LNCAP (cell line): Measurements from ENCODE around the gene MXI1.

Experiments used
- TF ChIP-seq, protein P1 (sequence below): fragments of 450-650 bp; IDR thresholded peaks from 2 replicates; pipeline ENCODE4 v1.5.1; 2017; ENCODE audit warnings: mild to moderate bottlenecking

Gene MXI1

GRCh38 chr10:110239892-110240291 is 32.5 kb downstream of the MXI1 start:
- TF ChIP-seq, protein P1, sequence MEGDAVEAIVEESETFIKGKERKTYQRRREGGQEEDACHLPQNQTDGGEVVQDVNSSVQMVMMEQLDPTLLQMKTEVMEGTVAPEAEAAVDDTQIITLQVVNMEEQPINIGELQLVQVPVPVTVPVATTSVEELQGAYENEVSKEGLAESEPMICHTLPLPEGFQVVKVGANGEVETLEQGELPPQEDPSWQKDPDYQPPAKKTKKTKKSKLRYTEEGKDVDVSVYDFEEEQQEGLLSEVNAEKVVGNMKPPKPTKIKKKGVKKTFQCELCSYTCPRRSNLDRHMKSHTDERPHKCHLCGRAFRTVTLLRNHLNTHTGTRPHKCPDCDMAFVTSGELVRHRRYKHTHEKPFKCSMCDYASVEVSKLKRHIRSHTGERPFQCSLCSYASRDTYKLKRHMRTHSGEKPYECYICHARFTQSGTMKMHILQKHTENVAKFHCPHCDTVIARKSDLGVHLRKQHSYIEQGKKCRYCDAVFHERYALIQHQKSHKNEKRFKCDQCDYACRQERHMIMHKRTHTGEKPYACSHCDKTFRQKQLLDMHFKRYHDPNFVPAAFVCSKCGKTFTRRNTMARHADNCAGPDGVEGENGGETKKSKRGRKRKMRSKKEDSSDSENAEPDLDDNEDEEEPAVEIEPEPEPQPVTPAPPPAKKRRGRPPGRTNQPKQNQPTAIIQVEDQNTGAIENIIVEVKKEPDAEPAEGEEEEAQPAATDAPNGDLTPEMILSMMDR, result no peak

- TF ChIP-seq, protein P1, result no peak
Observed at GRCh38 chr10:110241407-110241806, 34.0 kb downstream of the MXI1 start.

DNA sequence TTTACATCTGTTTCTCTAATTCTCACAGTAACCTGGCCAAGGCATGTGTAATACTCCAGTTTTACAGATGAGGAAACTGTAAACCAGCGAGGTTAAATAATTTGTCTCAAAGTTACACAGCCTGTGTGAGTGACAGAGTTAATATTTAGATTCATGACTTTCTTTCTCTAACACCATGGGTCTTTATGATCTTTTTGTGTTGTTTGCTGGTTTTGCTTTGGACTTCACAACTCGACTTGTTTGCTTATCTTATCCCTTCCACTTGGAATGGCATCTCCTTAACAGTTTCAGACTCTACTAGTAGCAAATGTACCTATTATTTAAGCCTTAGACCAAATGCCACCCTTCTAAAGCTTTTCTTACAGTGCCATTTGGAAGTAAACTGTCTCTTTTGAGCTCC is 34.4 kb downstream of the MXI1 start:
- TF ChIP-seq, protein P1, result no peak

GRCh38 chr10:110242511-110242910 is 35.1 kb downstream of the MXI1 start:
- TF ChIP-seq, protein P1, result no peak

GRCh38 chr10:110244550-110244949 is 37.1 kb downstream of the MXI1 start:
- TF ChIP-seq, protein P1, result no peak

GRCh38 chr10:110252151-110252550 is 44.7 kb downstream of the MXI1 start:
- TF ChIP-seq, protein P1, result no peak

GRCh38 chr10:110254467-110254866 is 47.1 kb downstream of the MXI1 start:
- TF ChIP-seq, protein P1, result no peak

DNA sequence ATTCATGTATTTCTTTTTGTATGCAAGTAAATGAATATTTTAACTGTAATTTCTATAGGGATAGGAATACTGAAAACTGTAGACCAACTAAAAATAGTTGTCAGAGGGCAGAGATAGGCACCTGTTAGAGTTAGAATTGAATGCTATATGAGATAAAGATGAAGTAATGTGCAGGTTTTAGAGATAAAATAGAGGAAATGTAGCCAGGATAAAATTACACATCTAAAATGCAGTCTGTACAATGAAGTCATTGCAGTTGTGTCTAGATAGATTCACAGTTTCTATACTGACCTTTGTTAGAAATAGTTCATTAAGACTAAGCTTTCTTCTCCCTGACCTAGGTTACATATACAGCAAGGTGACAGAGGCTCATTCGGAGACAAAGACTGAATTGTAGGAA is 51.1 kb downstream of the MXI1 start:
- TF ChIP-seq, protein P1, result no peak
